ENCODE data around the gene TCF3.

TCF3 gene

DNA sequence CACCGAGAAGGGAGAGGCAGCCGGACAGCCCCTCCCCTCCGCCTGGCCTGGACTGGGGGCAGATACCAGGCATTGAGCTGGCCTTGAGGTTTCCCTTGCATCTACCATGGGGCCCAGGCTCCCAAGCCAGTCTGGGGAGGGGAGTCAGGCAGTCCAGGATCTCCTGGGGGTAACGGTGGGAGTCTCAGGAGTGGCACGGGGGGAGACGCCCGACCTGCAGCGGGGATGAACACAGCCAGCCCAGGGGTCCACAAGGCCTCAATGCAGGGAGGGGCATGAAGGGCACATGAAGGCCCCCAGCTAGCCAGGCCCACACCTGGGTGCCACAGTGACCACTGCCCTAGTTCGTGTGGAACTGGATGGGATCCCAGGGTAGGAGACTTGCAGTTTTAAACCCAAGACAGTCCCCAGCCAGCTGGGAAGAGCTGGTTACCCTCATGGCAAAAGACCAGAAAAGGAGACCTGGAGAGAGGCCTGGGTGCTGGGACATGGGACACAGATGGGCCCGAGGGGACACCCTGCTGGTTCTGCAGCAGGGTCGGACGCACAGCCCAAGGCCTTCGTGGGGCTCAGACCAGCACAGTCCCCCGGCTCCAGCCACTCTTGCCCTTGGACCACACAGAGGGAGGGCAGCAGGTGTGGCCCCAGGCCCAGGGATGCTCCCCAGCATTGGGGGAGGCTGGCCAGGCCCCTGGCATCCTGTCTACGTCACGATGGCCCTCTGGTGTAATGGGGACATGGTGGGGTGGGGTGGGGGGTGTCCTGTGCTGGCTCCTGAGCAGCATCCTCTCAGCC is 42.5 kb downstream of the TCF3 start:
- no peak for DNase-seq (ENCODE audit: low spot score)

DNA sequence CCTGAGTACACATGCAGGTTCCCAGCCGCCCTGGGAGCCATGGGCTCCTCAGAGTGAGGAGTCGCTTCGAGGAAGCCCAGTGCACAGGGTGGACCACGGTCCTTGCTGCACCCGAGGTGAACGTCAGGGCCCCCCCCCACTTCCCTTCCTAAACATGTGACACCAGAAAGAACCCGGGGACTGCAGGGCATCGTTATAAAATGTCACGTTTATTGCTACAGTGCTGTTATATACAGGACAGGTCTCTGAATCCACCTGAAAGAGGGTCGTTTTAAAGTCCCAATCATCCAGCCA is 43.4 kb downstream of the TCF3 start:
- DNase-seq (ENCODE audit: low spot score): no peak

DNA sequence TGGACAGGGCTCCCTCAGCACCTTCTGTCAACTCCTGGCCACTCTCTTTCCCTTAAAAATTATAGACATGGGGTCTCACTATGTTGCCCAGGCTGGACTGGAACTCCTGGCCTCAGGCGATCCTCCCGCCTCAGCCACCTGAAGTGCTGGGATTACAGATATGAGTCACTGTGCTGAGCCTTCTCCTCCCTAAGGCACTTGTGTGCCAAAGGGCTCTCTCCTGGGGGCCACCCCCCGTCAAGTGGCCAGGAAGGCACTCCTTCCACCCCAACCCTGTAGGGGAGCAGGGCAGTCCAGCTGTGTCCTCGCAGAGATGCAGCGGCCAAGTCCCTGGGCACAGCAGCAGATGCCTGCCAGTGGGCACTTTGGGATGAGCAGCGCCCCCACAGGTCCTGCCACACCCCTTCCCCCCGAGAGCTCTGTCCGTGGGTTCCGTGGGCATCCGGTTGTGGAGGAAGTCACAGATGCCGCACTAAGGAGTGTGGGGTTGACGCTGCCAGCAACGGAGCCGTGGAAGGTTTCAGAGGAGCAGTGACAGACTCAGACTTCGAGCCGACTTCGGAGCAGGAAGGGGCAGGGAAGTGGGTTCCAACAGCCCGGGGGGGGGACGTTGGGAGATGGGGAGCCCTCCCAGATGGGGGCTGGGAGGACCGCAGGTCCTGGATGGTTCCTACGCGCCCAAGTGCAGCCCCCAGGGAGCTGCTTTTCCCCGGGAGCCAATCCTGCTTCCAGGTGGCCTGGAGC is 43.9 kb downstream of the TCF3 start:
- no peak for DNase-seq (ENCODE audit: low spot score)

DNA sequence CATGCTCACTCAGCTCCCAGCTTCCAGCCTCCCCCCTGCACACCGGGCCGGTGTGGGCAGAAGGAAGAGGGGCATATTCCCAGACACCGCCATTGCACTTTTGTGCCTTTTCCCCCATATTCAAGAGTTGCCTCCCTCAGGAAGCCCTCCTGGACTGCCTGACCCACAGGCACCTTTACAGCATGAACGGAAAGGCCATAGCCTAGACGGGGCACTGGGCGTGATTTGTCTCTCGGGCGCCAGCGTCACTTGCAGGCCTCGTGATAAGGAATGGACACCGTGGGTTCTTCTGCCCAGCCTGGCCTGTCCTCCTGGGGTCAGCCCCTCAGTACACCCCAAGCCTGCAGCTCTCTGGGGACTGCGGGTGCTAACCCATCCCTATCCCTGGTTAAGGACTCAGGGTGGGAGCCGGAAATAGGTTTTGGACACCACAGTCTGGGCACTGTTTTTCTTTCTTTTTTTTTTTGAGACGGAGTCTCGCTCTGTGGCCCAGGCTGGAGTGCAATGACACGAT is 46.2 kb downstream of the TCF3 start:
- DNase-seq (ENCODE audit: low spot score): no peak

DNA sequence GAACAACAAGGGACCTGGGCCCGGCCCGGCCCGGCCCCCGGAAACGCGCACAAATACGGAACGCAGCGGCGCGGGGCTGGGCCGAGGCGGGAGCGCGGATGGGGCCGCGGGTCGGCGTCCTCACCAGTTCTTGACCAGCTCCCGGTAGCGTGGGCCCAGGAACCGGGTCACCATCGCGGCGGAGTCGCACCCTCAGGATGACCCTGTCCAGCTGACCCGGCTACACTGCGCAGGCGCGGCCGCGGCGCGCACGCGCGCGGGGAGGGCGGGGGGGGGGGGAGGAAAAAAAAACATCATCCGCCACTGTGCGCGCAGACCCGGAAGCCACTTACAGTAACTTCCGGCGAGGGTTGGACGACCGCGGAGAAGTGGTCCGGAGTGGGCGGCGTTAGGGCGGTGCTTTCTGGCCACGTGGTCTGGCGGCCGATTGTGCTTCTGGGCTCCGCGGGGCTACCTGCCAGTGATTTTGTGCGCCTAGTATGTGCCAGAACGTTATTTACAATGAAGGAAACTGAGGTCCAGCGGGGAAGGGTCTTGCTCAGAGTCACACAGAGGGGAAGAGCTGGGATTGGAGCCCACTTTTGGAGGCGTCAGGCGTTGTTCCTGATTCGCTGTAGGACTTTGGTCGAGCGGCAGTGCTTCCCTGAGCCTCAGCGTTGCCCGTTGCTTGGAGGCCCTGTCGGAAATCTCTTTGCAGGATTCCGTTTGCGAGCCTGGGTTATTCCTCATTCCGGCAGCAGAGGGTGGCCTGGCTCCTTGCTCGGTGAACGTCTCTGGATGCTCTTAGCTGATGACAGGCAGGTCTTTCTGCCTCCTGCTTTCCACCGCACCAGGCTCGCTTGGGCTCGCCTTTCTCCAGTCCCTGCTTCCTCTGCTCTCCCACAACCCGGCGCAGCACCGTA is 46.9 kb downstream of the TCF3 start, which contains the start of gene UQCR11:
UQCR11 (minus strand) TSS at position 227 of the 902 bp plus-strand sequence; CDS start at position 174, 53 bp downstream.
- peak; percentile 99 for DNase-seq (ENCODE audit: low spot score)

DNA sequence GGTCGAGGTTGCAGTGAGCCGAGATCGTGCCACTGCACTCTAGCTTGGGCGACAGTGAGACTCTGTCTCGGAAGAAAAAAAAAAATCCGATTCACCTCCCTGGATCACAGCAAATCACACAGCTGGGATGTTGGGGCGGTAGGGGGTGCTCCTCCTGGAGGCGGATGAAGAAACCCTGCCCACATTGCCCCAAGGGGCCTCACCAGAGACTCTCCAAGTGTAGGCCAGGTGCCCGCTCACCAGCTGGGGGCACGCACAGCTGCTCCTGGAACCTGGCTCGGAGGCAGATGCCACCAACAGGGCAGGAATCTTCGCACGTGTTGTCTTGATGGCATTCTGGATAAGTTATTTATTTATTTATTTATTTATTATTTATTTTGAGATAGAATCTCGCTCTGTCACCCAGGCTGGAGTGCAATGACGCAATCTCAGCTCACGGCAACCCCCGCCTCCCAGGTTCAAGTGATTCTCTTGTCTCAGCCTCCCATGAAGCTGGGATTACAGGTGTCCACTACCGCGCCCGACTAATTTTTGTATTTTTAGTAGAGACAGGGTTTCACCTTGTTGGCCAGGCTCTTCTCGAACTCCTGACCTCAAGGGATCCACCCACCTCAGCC is 50.2 kb downstream of the TCF3 start:
- no peak for DNase-seq (ENCODE audit: low spot score)

DNA sequence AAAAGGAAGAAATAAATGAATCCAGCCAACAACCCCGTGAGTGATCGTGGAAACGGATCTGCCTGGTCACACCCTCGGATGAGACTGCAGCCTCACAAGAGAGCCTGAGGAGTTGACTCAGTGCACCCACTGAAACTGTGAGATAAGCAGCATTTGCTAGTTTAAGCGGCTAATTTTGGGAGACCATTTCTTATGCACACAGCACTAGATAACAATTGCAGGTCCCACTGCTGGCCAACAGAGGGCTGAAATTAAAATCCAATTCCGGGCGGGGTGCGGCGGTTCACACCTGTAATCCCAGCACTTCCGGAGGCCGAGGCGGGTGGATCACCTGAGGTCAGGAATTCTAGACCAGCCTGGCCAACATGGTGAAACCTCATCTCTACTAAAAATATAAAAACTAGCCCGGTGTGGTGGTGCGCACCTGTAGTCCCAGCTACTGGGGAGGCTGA is 50.8 kb downstream of the TCF3 start:
- no peak for DNase-seq (ENCODE audit: low spot score)

DNA sequence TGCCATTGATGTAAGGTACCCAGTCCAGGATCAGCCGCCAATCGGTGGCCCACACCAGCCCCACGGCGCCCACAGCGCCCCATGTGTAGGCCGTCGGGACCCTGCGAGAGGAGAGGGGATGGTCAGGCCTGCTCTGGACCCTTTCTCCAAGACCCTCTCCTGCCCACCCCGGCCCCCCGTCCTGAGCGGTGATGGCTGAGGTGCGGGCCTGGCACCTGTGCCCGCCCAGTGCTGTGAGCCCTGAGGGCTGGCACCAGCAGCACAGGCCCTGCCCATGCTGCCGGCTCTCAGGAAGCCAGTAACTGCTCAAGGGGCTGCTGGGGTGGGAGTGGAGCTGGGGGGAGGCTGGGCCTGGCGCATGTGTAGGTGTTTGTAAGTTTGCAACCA is 53.0 kb downstream of the TCF3 start:
- no peak for DNase-seq (ENCODE audit: low spot score)

DNA sequence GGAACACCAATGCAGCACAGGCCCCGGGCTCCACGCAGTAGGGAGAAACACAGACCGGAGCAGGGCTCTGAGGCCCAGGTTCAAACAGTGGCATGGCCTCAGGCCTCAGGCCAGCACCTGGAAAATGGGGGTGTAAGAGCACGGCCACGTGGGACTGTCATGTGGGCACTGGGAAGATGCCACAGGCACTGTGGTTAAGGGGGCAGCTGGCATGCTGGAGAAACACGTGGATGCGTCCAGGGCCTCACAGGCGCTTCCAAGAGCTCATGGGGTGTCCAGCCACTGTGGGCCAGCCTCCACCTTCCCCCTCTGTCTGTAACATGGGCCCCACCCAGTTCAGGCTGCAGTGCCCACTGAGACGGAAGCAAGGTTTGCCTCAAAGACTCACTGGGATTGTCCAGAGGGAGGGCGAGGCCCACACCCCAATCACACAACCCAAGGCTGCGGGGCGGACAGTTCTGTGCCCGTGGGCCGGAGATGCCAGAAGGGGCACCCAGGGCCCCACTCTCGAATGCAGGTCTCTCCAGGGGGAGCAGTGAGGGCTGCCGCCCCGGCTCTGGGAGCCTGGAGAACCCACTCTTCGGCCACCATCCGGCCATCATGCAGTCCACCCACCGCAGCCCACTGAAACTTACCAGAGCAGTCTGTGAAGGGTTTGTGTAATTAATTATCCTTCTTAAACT is 53.5 kb downstream of the TCF3 start:
- DNase-seq (ENCODE audit: low spot score): no peak

DNA sequence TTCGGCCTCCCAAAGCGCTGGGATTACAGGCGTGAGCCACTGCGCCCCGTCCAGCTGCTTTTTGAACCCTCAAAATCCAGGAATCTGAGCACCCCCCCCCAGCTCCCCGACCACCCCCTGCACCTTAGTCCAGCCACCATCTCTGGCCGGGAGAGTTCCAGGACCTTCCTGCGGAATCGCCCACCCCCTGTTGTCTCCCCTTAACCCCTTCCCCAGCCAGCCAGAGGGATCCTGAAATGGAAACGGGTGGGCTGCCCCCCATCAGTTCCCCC is 59.0 kb downstream of the TCF3 start:
- DNase-seq (ENCODE audit: low spot score): no peak

DNA sequence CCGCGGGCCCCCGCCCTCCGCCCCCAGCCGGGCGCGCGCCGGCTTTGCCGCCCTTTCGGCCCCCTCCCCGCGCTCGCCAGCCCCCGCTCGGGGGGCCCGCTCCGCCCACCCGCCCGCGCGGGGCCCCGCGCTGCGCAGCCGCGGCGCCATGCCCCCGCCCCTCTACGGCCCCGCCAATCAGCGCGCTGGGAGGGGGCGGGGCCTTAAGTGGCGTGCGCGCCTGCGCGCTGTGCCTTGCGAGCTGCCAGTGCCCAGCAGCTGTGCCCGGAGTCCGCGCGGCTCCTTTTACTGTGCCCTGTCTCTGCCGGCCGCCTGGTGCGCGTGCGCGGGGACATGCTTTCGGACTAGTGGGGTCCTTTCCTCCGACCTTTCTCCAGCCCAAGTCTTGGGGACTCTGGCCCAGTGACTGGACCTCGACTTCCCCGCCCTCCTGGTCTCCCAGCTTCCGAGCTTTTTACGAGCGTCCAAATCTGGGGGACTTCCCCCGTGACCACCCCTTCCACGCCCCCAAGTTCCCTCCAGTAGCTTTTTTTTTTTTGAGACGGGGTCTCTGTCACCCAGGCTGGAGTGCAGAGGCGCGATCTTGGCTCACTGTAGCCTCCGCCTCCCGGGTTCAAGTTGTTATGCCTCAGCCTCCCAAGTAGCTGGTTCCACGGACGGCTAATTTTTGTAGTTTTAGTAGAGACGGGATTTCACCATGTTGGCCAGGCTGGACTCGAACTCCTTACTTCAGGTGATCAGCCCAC is 59.5 kb downstream of the TCF3 start, which contains the start of gene MBD3:
MBD3 (minus strand) TSS at position 111 of the 746 bp plus-strand sequence. CDS start 234 bp downstream, outside the sequence.
- DNase-seq (ENCODE audit: low spot score): peak; percentile 99

DNA sequence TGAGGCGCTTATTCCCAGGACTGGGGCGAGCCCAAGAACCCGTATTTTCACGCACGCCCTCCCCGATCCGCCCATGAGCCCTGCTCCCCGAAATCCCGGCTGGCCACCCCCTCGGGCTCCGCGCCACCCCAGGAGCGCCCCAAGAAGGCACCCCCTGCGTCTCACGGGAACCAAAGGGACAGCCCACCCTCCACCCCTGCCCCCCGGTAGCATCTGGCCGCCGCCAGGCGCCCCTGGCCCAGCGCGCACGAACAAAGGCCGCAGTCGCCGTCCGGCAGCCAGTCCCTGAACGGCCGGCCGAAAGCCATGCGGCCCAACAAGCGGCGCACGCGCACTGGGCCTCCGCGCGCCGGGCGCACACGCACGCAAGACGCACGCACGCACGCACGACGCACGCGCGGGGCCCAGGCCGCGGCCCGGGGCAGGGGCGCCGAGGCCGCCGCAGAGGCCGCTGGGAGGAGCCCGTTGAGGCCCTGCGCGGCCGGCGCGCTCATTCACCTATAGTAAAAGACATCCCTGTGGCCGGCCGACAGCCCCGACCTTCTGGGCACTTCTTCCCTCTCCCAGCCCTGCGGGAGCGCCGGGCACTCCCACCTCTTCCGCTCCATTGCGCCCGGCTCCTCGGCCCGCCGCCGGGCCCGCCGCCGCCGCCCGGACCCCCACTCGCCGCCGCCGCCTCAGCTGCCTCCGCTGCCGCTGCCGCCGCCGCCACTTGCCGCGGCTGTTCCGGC is 60.2 kb downstream of the TCF3 start:
- DNase-seq (ENCODE audit: low spot score): peak; percentile 99

DNA sequence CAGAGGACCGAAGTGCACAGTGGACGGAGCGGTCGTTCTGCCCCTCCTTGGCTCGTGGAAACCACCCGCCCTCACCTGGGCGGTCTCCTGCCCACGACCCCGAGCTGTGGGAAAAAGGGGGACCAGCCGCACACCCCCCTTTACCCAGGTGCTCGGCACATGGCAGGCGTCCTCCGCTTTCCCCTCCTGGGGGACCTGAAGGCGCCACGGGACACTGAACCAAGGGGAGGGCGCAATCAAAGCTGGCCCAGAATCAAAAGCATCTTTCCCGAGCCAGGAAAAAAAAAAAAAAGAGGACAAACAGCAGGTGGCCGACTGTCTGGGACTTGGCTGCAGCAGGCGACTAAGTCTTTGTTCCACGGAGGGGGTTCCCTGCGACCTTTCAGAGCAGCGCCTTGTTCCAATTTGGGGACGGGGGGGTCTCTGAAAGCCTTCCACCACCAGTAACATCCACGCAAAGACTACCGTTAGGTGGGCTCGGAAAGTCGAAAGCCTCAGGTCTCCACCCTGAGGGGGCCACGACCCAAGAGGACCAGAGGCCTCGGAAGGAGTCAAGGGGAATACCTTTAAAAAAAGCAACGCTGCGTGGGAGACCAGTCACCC is 60.9 kb downstream of the TCF3 start:
- DNase-seq (ENCODE audit: low spot score): peak; percentile 40

DNA sequence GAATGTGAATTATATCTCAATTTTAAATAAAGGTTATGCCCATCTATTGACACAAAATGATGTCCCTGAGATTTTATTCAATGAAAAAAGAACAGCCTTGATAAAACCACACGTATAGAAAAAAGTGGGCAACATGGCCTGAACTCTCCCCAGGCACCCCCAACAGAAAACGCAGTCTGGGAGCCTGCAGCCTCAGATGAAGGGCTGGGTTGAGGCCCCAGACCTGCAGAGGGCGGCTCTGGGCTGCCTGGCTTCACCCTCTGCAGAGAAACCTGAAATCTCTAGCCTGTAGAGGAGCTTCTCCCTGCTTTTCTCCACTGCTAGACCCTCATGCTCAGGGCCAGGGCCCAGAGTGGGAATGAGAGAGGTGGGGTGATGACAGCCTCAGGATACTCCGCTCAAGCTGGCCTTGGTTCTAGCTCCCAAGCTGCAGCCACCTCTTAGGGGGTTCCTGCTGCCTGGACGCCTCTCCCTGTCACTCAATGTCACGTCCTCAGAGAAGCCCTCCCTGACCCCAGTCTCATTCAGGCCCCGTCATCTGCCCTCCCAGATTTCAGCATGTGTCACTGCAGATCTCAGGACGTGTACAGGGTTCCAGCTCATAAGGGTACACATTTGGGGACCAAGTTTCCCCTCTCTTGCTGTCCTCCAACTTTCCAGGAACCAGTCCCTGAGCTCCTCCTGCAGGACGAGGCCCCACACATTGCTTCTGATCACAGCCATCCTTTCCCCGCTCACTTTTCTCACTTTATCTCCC is 61.6 kb downstream of the TCF3 start:
- peak; percentile 59 for DNase-seq (ENCODE audit: low spot score)

DNA sequence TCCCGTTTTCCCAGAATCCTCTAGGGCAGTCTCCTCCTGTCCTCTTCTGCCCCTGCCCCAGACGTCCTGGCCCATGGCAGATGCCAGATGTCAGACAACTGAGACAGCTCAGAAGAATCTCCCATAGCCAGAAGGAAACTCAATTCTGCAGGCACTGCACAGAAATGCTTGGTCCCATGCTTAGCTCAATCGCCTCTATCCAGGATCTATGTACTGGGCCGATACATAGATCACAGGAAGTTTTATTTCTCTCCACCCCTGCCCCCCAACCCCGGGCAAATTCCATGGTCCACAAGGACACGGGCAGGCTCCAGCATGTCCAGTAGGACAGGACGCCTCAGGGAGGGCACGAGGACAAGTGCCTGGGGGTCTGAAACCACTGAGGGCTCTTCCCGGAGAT is 64.5 kb downstream of the TCF3 start:
- no peak for DNase-seq (ENCODE audit: low spot score)

DNA sequence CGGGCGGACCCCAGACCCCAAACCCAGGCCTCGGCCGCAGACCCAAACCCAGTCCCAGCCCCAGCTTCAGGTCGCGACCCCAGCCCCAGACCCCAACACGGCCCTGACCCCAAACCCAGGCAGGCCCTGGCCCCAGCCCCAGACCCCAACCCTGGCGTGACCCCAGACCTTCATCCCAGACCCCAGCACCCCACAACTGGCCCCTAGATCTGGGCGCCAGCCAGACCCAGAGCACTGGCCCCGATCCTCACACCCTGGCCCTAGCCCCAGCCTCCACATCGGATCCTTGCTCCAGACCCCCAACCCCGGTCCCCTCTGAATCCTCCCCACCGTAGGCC is 67.2 kb downstream of the TCF3 start:
- no peak for DNase-seq (ENCODE audit: low spot score)

DNA sequence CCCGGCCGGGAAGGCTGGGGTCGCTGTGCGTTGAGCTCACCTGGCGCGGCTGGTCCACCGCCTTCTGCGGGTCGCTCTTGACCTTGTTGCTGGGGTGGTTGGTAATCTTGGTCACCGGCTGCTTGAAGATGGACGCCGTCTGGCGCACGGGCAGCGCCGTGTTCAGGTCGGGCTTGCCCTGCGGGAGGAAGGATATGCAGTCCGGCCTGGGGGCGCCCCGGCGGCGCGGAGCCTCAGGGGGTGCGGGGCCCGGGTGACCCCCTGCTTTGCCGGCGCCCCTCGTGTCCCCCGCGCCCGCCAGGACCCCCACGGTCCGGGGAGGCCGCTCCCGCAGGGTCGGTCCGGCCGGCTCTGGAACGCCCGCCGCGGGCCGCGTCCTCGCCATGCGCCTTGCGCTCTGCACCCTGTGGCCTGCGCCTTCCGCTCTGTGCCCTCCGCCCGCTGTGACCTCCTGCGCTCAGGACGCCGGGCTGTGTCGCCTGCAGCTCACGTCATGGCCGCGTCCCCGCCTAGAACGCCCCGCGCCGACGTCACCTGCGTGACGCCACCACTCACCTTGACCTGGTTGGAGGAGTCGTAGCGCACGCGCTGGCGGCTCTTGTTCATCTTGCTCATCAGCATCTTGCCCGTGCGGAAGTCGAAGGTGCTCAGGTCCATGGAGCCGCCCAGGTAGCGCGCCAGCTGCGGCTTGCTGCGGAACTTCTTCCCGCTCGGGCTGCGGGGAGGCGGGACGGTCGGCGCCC is 67.7 kb downstream of the TCF3 start:
- no peak for DNase-seq (ENCODE audit: low spot score)

DNA sequence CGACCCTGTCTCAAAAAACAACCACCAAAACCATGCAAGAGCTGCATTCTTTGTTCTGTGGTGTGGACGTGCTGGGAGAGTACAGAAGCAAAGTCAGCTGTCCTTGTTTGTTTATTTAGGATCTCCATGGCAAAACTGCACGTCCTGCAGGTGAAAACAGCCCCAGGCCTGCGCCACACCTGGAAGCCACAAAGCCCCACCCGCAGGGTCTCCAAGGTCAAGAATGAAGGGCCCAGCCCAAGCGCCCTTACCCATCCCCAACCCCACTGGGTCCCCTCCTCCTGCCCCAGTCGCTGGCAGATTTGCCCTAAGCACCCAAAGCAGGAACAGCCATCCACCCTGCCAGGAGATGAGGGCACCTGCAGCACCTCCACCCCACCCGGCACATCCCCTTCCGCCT is 70.2 kb downstream of the TCF3 start:
- DNase-seq (ENCODE audit: low spot score): no peak
